Measurements from ENCODE around the gene PKLR. TPM values are rescaled to one million over a fixed set of nuclear protein-coding genes. Genes with fewer than 3 reads are reported as not detected.
"Not testable (repeated sequence)": the region's sequence is repeated elsewhere in the genome, so short reads cannot be mapped to it uniquely, and the experiment has no call there.

PKLR gene
- total RNA-seq, 3 donors from 2014 or later: 0.13 to 0.14 TPM; not detected in 1

DNA sequence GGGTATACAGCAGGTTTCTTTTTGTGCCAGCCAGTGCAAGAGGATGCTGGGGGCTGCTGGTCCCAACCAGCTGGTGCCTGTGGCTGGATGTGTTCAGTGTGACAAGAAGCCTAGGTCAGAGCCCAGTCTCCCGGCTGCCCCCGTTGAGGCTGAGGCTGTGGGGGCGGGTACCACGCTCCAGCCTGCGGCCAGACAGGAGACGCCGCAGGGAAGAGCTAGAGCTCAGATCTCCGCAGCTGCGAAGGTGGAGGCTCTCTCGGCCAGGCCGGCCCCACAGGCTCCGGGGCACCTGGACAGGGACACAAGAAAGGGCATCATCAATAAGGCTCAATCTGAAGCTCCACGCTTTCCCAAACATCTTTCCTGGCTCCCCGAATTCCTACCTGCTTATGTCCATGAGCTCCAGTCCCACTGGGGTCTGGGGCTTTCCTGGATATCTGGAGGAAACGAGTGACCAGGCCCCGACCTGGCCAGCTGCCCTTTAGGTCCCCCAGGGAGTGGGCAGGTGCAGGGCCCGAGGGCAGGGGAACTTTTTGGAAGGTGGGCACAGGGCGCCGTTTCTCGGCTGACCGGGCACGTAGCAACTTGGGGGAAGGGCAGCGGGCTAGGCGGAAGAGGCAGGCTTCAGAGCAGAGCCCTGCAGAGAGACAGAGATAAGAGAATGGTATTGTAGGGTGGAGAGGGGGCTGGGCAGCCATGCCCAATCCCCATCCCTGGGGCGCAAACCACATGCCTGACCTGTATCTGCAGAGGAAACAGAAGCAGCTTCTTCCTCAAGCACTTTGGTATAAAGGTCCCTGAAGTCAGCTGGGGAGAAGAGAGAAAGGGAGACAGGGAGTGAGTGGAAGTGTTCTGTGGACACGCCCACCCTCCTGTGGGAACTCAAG lies 53.3 kb downstream of the PKLR start:
- DNase-seq: no peak
- H3K4me1 Mint-ChIP-seq (ENCODE audit: low read depth): peaks cover 24% of the 10 kb centered on the region
- no peak overlapping the region for H3K4me3 Mint-ChIP-seq
- peaks cover 3% of the 10 kb centered on the region for H3K36me3 Mint-ChIP-seq (ENCODE audit: insufficient read depth)
- no peaks in the 10 kb centered on the region for H3K9me3 Mint-ChIP-seq
- peaks cover 2% of the 10 kb centered on the region for H3K27me3 Mint-ChIP-seq (ENCODE audit: low read depth)
- no peak for ATAC-seq

DNA sequence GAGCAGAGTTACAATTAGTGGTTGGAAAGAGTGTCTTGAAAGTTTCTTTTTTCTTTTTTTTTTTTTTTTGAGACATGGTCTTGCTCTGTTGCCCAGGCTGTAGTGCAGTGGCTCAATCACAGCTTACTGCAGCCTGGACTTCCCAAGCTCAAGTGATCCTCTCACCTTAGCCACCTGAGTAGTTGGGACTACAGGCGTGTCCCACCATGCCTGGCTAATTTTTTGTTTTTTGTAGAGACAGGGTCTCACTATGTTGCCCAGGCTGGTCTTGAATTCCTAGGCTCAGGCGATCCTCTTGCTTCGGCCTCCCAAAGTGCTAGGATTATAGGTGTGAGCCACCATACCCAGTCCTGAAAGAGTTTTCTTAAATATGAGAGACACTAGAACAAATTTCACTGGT lies 54.4 kb downstream of the PKLR start:
- ATAC-seq; H3K4me3 Mint-ChIP-seq; H3K9me3 Mint-ChIP-seq; H3K27me3 Mint-ChIP-seq (ENCODE audit: low read depth); H3K36me3 Mint-ChIP-seq (ENCODE audit: insufficient read depth); DNase-seq: not testable (repeated sequence)
- peaks cover 32% of the 10 kb centered on the region for H3K4me1 Mint-ChIP-seq (ENCODE audit: low read depth)

DNA sequence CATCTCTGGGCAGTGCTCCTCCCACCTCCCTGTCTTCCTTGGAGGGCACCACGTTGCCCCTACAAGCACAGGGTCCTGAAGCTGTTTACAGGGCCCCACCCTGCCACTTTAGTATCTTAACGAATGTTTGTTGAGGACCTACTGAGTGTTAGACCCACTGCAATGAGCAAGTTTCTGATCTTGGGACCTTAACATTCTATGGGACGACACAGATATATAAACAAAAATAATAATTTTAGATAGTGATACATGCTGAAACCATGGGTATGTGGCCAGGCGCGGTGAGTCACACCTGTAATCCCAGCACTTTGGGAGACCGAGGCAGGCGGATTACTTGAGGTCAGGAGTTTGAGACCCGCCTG lies 56.1 kb downstream of the PKLR start:
- no peaks in the 10 kb centered on the region for H3K9me3 Mint-ChIP-seq
- peaks cover 42% of the 10 kb centered on the region for H3K4me1 Mint-ChIP-seq (ENCODE audit: low read depth)
- H3K27me3 Mint-ChIP-seq (ENCODE audit: low read depth): peaks cover 2% of the 10 kb centered on the region
- no peak for ATAC-seq
- peaks cover 3% of the 10 kb centered on the region for H3K36me3 Mint-ChIP-seq (ENCODE audit: insufficient read depth)
- DNase-seq: no peak
- H3K4me3 Mint-ChIP-seq: peak overlapping the region; percentile 90

GRCh38 chr1:155244368-155245162 lies 56.7 kb downstream of the PKLR start:
- no peaks in the 10 kb centered on the region for H3K9me3 Mint-ChIP-seq
- peaks cover 3% of the 10 kb centered on the region for H3K36me3 Mint-ChIP-seq (ENCODE audit: insufficient read depth)
- peak overlapping the region; percentile 90 for H3K4me3 Mint-ChIP-seq
- ATAC-seq: peak; percentile 97
- peaks cover 2% of the 10 kb centered on the region for H3K27me3 Mint-ChIP-seq (ENCODE audit: low read depth)
- peak; percentile 81 for DNase-seq
- H3K4me1 Mint-ChIP-seq (ENCODE audit: low read depth): peaks cover 42% of the 10 kb centered on the region

DNA sequence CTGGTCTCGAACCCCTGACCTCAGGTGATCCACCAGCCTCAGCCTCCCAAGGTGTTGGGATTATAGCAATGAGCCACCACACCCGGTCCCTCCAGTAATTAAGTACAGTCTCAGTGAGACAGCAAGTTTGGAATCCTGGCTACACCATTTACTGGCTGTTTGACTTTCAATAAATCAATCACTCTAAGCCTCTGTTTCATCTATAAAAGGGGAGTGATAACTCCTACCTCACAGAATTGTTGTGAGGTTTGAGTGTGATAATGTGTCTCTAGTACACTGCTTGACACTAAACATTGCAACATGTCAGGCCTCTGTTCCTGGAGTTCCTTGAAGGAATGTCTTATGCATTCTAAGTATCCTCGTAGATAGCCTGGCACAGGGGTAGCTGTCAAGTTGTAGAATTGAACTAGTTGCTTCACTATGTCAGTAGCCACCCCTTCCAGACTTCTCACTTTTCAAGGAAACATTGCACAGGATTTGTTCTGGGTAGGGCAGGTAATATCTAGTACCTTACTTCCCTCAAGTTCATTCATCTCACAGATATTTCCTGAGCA lies 58.4 kb downstream of the PKLR start:
- no peaks in the 10 kb centered on the region for H3K9me3 Mint-ChIP-seq
- H3K36me3 Mint-ChIP-seq (ENCODE audit: insufficient read depth): peaks cover 3% of the 10 kb centered on the region
- no peak for DNase-seq
- ATAC-seq: no peak
- peaks cover 2% of the 10 kb centered on the region for H3K27me3 Mint-ChIP-seq (ENCODE audit: low read depth)
- H3K4me1 Mint-ChIP-seq (ENCODE audit: low read depth): peaks cover 46% of the 10 kb centered on the region
- peak overlapping the region; percentile 90 for H3K4me3 Mint-ChIP-seq

DNA sequence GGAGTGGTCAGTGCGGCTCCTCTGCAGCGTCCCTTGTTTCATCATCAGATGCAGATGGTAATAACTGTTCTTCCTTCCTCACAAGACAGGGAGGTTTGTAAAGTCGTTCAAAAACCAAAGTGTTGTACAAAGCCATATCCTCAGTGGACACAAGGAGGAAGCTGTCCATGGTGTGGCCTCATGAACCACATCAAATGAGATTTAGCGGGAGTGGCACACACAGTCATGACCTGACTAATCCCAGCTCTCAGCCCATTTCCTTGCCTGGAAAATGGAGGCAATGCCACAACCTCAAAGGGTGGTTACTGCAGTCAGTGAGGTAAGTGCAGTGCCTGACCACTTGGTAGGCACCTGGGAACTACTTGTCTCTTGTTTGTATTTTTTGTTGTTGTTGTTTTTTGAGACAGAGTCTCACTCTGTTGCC lies 59.4 kb downstream of the PKLR start:
- ATAC-seq: no peak
- Mint-ChIP-seq H3K27me3 (ENCODE audit: low read depth) (peaks cover 2% of the 10 kb centered on the region), H3K9me3 (no peaks in the 10 kb centered on the region), H3K36me3 (ENCODE audit: insufficient read depth) (peaks cover 3% of the 10 kb centered on the region), H3K4me1 (ENCODE audit: low read depth) (peaks cover 46% of the 10 kb centered on the region), H3K4me3 (no peak overlapping the region)
- no peak for DNase-seq

- ATAC-seq: peak; percentile 27 to 34
These were observed 60.1 kb downstream of the PKLR start for GRCh38 chr1:155241069-155241679.

More at GRCh38 chr1:155241069-155241679, 60.1 kb downstream of the PKLR start:
- DNase-seq: peak; percentile 49
- Mint-ChIP-seq H3K9me3 (no peaks in the 10 kb centered on the region), H3K36me3 (ENCODE audit: insufficient read depth) (peaks cover 3% of the 10 kb centered on the region), H3K4me1 (ENCODE audit: low read depth) (peaks cover 47% of the 10 kb centered on the region), H3K27me3 (ENCODE audit: low read depth) (peaks cover 2% of the 10 kb centered on the region), H3K4me3 (peak overlapping the region; percentile 83)

Other genes starting within 250 kb of the PKLR start
- 1 to 10 TPM; 4.2 to 4.5 (median 4.3) TPM for gene EFNA4, start 237.7 kb downstream of the PKLR start, total RNA-seq
- gene EFNA3, start 222.6 kb downstream of the PKLR start, total RNA-seq: 1 to 10 TPM in 2 of 3 donors, under 1 TPM in 1; 0.84 to 2.0 (median 1.1) TPM
- gene EFNA1, start 173.6 kb downstream of the PKLR start, total RNA-seq: under 1 TPM; 0.30 to 0.61 (median 0.32) TPM
- gene SLC50A1, start 165.6 kb downstream of the PKLR start, total RNA-seq: 10 to 100 TPM; 29.1 to 36.0 (median 33.5) TPM
- gene DPM3, start 160.9 kb downstream of the PKLR start, total RNA-seq: 10 to 100 TPM; 28.2 to 39.2 (median 33.0) TPM
- 100 to 1,000 TPM; 191 to 204 (median 193) TPM for gene KRTCAP2, start 128.1 kb downstream of the PKLR start, total RNA-seq
- gene TRIM46, start 127.6 kb downstream of the PKLR start, total RNA-seq: 1 to 10 TPM; 3.5 to 4.4 (median 3.5) TPM
- gene THBS3, start 93.5 kb downstream of the PKLR start, total RNA-seq: 1 to 10 TPM; 3.0 to 4.1 (median 3.7) TPM
- 10 to 100 TPM; 77.4 to 88.6 (median 77.7) TPM for gene MTX1, start 92.7 kb downstream of the PKLR start, total RNA-seq
- 10 to 100 TPM; 31.7 to 41.3 (median 39.8) TPM for gene ENTREP3, start 46.0 kb downstream of the PKLR start, total RNA-seq
- gene SCAMP3, start 39.1 kb downstream of the PKLR start, total RNA-seq: 100 to 1,000 TPM; 193 to 214 (median 208) TPM
- gene CLK2, start 27.9 kb downstream of the PKLR start, total RNA-seq: 10 to 100 TPM; 64.2 to 68.4 (median 66.3) TPM
- 1 to 10 TPM; 1.1 to 1.3 (median 1.3) TPM for gene HCN3, start 24.0 kb downstream of the PKLR start, total RNA-seq
- gene FDPS, start 7.4 kb upstream of the PKLR start, total RNA-seq: 100 to 1,000 TPM; 185 to 214 (median 189) TPM
- 10 to 100 TPM; 28.1 to 31.9 (median 30.2) TPM for gene RUSC1, start 19.5 kb upstream of the PKLR start, total RNA-seq